HepG2 (cell line): Measurements from ENCODE around the gene LENEP. TPM values are rescaled to one million over a fixed set of nuclear protein-coding genes. Genes with fewer than 3 reads are reported as not detected.

Experiments used
- ATAC-seq: fragments of 200-7000 bp; cut with Tn5 transposase; 3 replicates; pipeline ENCODE4 v1.9.1; 2020; ENCODE audit warnings: mild to moderate bottlenecking, moderate library complexity
- BruUV-seq: library from RNA; stranded (reverse); fragments of 400-500 nt; replicated peaks from 2 replicates; lab custom pipeline; 2021; lab: Mats Ljungman, UMichigan
- CTCF ChIA-PET: fragments of 300-600 bp; formaldehyde crosslinking; extraction: SDS; loops from one replicate; lab custom pipeline; 2021; ENCODE audit warnings: low total read pairs, inconsistent platforms, low intra/inter-chr PET ratio; lab: Yijun Ruan, JAX
- POLR2A ChIA-PET: fragments of 350-600 bp; sonication (Branson Sonifier 250); formaldehyde crosslinking; loops from one replicate; lab custom pipeline; 2020; ENCODE audit warnings: antibody characterized with exemption, inconsistent platforms; lab: Yijun Ruan, JAX
- DNase-seq: peaks from one replicate; pipeline ENCODE4 v3.0.0-alpha.2; 2015; ENCODE audit warnings: low spot score
- FAIRE-seq: peaks from 3 replicates; lab custom pipeline; 2011; peaks lifted over from hg19 to GRCh38; lab: Jason Lieb, UNC
- H2AFZ ChIP-seq: one replicate; pipeline ENCODE4 v1.6.1; 2011; ENCODE audit warnings: low read length, inconsistent platforms
- H3K27ac ChIP-seq: fragments of 300-600 bp; 3 replicates; pipeline ENCODE4 v1.8.0; 2011; ENCODE audit warnings: mixed run types, mild to moderate bottlenecking, mixed read lengths, low read length, inconsistent platforms; ENCODE audit not compliant: insufficient read depth; ENCODE audit errors: extremely low read length
- H3K27me3 ChIP-seq, 2 experiments: fragments of 200-600 bp in 1 of 2; 2 replicates in 1 of 2; 3 replicates in 1 of 2; pipeline versions ENCODE4 v1.6.0 to v1.8.0; 2011; ENCODE audit warnings: low read length in 2 of 2, mild to moderate bottlenecking in 2 of 2, moderate library complexity in 2 of 2, inconsistent platforms in 1 of 2; ENCODE audit not compliant: insufficient read depth in 2 of 2, control insufficient read depth in 1 of 2
- H3K36me3 ChIP-seq, 2 experiments: fragments of 200-600 bp in 1 of 2; replicated peaks in 1 of 2; 2 replicates in 1 of 2; 3 replicates in 1 of 2; pipeline versions ENCODE4 v1.5.1 to v1.8.0; 2011; ENCODE audit warnings: low read length in 2 of 2, inconsistent platforms in 1 of 2; ENCODE audit not compliant: insufficient read depth in 2 of 2, control insufficient read depth in 1 of 2
- H3K4me1 ChIP-seq: 2 replicates; pipeline ENCODE4 v1.5.1; 2012; ENCODE audit warnings: low read length, inconsistent platforms; ENCODE audit not compliant: insufficient read depth
- H3K4me2 ChIP-seq: 2 replicates; pipeline ENCODE4 v1.6.0; 2011; ENCODE audit warnings: low read depth, low read length, inconsistent platforms
- H3K4me3 ChIP-seq, 3 experiments: fragments of 200-600 bp in 1 of 3; sonication (generic), shearing (Covaris generic) in 1 of 3; replicated peaks in 1 of 3; 2 replicates each; pipeline ENCODE4 v1.5.1; 2011 to 2016; ENCODE audit warnings: low read length in 3 of 3, inconsistent platforms in 2 of 3, low read depth in 2 of 3, mild to moderate bottlenecking in 2 of 3, control low read depth in 1 of 3, mixed read lengths in 1 of 3; ENCODE audit not compliant: insufficient read depth in 1 of 3
- H3K79me2 ChIP-seq: one replicate; pipeline ENCODE4 v1.6.1; 2011; ENCODE audit warnings: low read length, inconsistent platforms; ENCODE audit not compliant: insufficient read depth
- H3K9ac ChIP-seq: 2 replicates; pipeline ENCODE4 v1.6.0; 2011; ENCODE audit warnings: mild to moderate bottlenecking, low read depth, low read length, inconsistent platforms; ENCODE audit not compliant: insufficient read depth
- H3K9me3 ChIP-seq: 2 replicates; pipeline ENCODE4 v1.5.1; 2012; ENCODE audit warnings: mild to moderate bottlenecking, low read length
- H4K20me1 ChIP-seq: 2 replicates; pipeline ENCODE4 v1.6.0; 2011; ENCODE audit warnings: inconsistent platforms, mild to moderate bottlenecking, low read length, moderate library complexity; ENCODE audit not compliant: insufficient read depth
- BHLHE40 ChIP-seq: IDR thresholded peaks from 2 replicates; pipeline ENCODE4 v1.6.1; 2011; ENCODE audit warnings: low read length, improper control_type of control experiment
- ZBTB33 ChIP-seq: sonication (generic); formaldehyde crosslinking; IDR thresholded peaks from 2 replicates; pipeline ENCODE4 v1.4.0; 2020; ENCODE audit warnings: missing genetic modification reagents
- WGBS: methylation state at CpG from one replicate; pipeline ENCODE4 v1.1.6; 2017; ENCODE audit warnings: low lambda C conversion rate; 5-methylcytosine and 5-hydroxymethylcytosine counted together
- in situ Hi-C: cut with HindIII; loops from 2 replicates; pipeline ENCODE4 v1.10.0; 2017; ENCODE audit warnings: low pct_unique_long_range_greater_than_20kb; ENCODE audit not compliant: extremely low pct_ligation_motif_present
- intact Hi-C: fragments of 100-400 bp; cut with micrococcal nuclease; formaldehyde crosslinking; loops from one replicate; pipeline ENCODE4 v1.10.0; 2022; ENCODE audit not compliant: unreplicated experiment
- polyA plus RNA-seq, 8 experiments: library from polyadenylated mRNA; depleted of rRNA in 3 of 8; stranded (reverse) in 7 of 8; unstranded in 1 of 8; fragments of >200 nt; fragmentation: Illumina TruSeq in 4 of 8; extraction: Trizol in 4 of 8; gene quantifications; 2 replicates each; pipeline versions ENCODE4 v1.2.1 to v1.2.3, GENCODE V29; 2011 to 2016; ENCODE audit warnings: low read depth in 4 of 8, missing spikeins in 1 of 8, mixed read lengths in 1 of 8; ENCODE audit not compliant: insufficient read depth in 1 of 8
- total RNA-seq, 5 experiments: library from RNA; depleted of rRNA; stranded (reverse); fragments of >200 nt; fragmentation: Illumina TruSeq; extraction: Trizol; gene quantifications; 2 replicates each; pipeline ENCODE4 v1.2.3, GENCODE V29; 2016; ENCODE audit warnings: low read depth in 1 of 5

The LENEP gene
- total and polyA plus RNA-seq, 2 of the 13 experiments (the other 11 are each of a cell fraction or from before 2014, with no cell fraction given) = 0.29 TPM; not detected in 1

GRCh38 chr1:154990276-154990675, 3.1 kb upstream of the LENEP start:
- 96% methylated on average over 8 of the region's 8 CpGs for WGBS

More at GRCh38 chr1:154990276-154990675, 3.1 kb upstream of the LENEP start:
- ChIA-PET CTCF (no interaction called here), POLR2A (interaction anchor here (0.7 kb wide), 1 partner anchor 10 kb away, joined by 3 read pairs; no protein-coding TSS in a partner anchor)
- BruUV-seq = no TSS peak
- H3K27me3 ChIP-seq = no peaks in the 10 kb centered on the region
- TF ChIP-seq BHLHE40 (no peak), ZBTB33 (0 out of 2 replicates have a peak, but pooled peaks have one; percentile 24)
- in situ Hi-C loops = no loop called here
- no peaks in the 10 kb centered on the region for H4K20me1 ChIP-seq
- no peak overlapping the region for H2AFZ ChIP-seq
- H3K4me1 ChIP-seq = peaks cover 27% of the 10 kb centered on the region
- DNase-seq (no peak), ATAC-seq (no peak), FAIRE-seq (no peak)
- intact Hi-C loops = no loop called here
- no peak overlapping the region for H3K4me3 ChIP-seq
- no peak overlapping the region for H3K4me2 ChIP-seq
- H3K9me3 ChIP-seq = no peaks in the 10 kb centered on the region
- peaks cover 5 to 18% of the 10 kb centered on the region in 2 experiments; a peak in 2 of 5 replicates for H3K36me3 ChIP-seq
- no peak overlapping the region for H3K27ac ChIP-seq
- H3K9ac ChIP-seq = no peak overlapping the region
- no peaks in the 10 kb centered on the region for H3K79me2 ChIP-seq
